Transverse colon (tissue), 4 donors: ENCODE results near the gene SSRP1. TPM values are rescaled to one million over a fixed set of nuclear protein-coding genes. Genes with fewer than 3 reads are reported as not detected.

Experiments used
- DNase-seq: peaks from one replicate; pipeline ENCODE4 v3.0.0-alpha.2; 2019
- H3K27ac ChIP-seq, 4 donors: fragments of 200-600 bp; sonication (generic); 2 replicates each; pipeline ENCODE4 v1.5.1; 2016 to 2018; ENCODE audit warnings: inconsistent platforms in 4 of 4
- H3K27me3 ChIP-seq: fragments of 200-600 bp; sonication (generic); 2 replicates; pipeline ENCODE4 v1.5.1; 2017; ENCODE audit warnings: inconsistent platforms
- H3K36me3 ChIP-seq, 4 donors: fragments of 200-600 bp; sonication (generic); 2 replicates each; pipeline ENCODE4 v1.5.1; 2017 to 2019; ENCODE audit warnings: inconsistent platforms in 4 of 4
- H3K4me1 ChIP-seq, 4 donors: fragments of 200-600 bp; sonication (generic); 2 replicates each; pipeline ENCODE4 v1.5.1; 2017 to 2020; ENCODE audit warnings: inconsistent platforms in 4 of 4
- H3K4me3 ChIP-seq, 4 donors: fragments of 200-600 bp; sonication (generic); 1 replicate in 1 of 4; 2 replicates in 3 of 4; pipeline versions ENCODE4 v1.5.1 to v1.6.1; 2017 to 2019; ENCODE audit warnings: inconsistent platforms in 4 of 4
- H3K9me3 ChIP-seq, 2 donors: fragments of 200-600 bp; sonication (generic); 2 replicates each; pipeline ENCODE4 v1.5.1; 2017 to 2019; ENCODE audit warnings: inconsistent platforms in 2 of 2
- CTCF ChIP-seq, 5 experiments: fragments of 200-600 bp in 3 of 5; fragments of 450-650 bp in 2 of 5; sonication (generic) in 3 of 5; IDR thresholded peaks; 1 replicate in 2 of 5; 2 replicates in 3 of 5; pipeline ENCODE4 v1.5.1; 2016 to 2017; ENCODE audit warnings: antibody characterized with exemption in 5 of 5, inconsistent platforms in 3 of 5, mild to moderate bottlenecking in 2 of 5, moderate library complexity in 1 of 5
- EP300 ChIP-seq: sonication (generic); formaldehyde crosslinking; IDR thresholded peaks from one replicate; pipeline ENCODE4 v1.6.1; 2017; ENCODE audit warnings: antibody characterized with exemption, low read depth
- POLR2A ChIP-seq: fragments of 450-650 bp; IDR thresholded peaks from one replicate; pipeline ENCODE4 v1.6.1; 2016; ENCODE audit warnings: antibody characterized with exemption, mild to moderate bottlenecking, moderate library complexity
- POLR2AphosphoS5 ChIP-seq, 3 donors: sonication (generic); formaldehyde crosslinking; IDR thresholded peaks; one replicate each; pipeline ENCODE4 v1.6.1; 2016; ENCODE audit warnings: antibody characterized with exemption in 3 of 3
- WGBS, 2 donors: methylation state at CpG; one replicate each; pipeline ENCODE4 v1.1.5; 2018; ENCODE audit warnings: low coverage in 1 of 2; 5-methylcytosine and 5-hydroxymethylcytosine counted together
- in situ Hi-C, 4 donors: fragments of 200-750 bp; cut with MboI; loops; one replicate each; pipeline versions ENCODE4 v1.15.0 to v1.15.1; 2017; ENCODE audit warnings: low sequenced_read_pairs in 3 of 4, low pct_ligation_motif_present in 1 of 4, low pct_unique_long_range_greater_than_20kb in 1 of 4
- intact Hi-C: fragments of 100-400 bp; cut with DNase I; formaldehyde crosslinking; loops from one replicate; pipeline ENCODE4 v1.15.1; 2023; ENCODE audit warnings: low total_unique reads
- total RNA-seq, 4 donors: library from RNA; depleted of rRNA; stranded (reverse); fragments of >200 nt; gene quantifications; one replicate each; pipeline ENCODE4 v1.1.0, GENCODE V29; 2016

Gene SSRP1
- total RNA-seq, 4 donors from 2014 or later, result 32.0 to 59.4 (median 45.5) TPM

GRCh38 chr11:57348052-57348451 is 12.4 kb upstream of the SSRP1 start:
- in situ Hi-C loops (loop anchor here in 3 of 4 donors (10.0 to 25.0 kb wide), 3 partner anchors 139 to 297 kb away; partner anchors contain the start of gene YPEL4 (in 3 of the 3)), intact Hi-C loops (no loop called here)
- no peak overlapping the region for H3K27ac ChIP-seq
- no peaks in the 10 kb centered on the region for H3K27me3 ChIP-seq
- H3K4me1 ChIP-seq, result peaks cover 0 to 9% (median 0%) of the 10 kb centered on the region in 4 donors
- no peaks in the 10 kb centered on the region for H3K36me3 ChIP-seq
- H3K4me3 ChIP-seq, result no peak overlapping the region
- 78% methylated on average over 7 of the region's 7 CpGs; no CpG with 5 or more reads in 1 of the 2 donors for WGBS, 2 donors
- no peak for DNase-seq
- no peaks in the 10 kb centered on the region for H3K9me3 ChIP-seq
- TF ChIP-seq CTCF (IDR thresholded peaks at IDR 0.05), result no peak
- TF ChIP-seq POLR2AphosphoS5 (IDR thresholded peaks at IDR 0.05), result no peak
- TF ChIP-seq EP300, result no peak
- no peak for TF ChIP-seq POLR2A

DNA sequence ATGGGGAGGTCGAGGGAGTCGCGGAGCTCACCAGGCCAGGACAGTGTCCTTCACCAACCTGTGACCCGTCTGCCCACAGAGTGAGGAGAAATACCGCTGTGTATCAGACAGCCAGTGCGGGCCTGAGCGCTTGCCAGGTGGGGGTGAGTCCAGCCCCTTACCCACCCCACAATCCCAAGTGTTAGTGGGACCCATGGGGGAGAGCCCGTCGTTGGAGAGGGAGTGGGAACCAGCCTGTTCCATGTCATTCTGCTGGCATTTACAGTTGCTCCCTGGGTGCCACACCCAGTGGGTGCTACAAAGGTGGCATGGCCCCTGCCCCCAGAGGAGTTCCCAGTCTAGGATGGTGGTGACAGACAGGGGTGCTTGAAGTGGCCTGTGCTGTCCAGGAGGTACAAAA is 11.6 kb upstream of the SSRP1 start:
- intact Hi-C loops, result no loop called here
- H3K27ac ChIP-seq, result no peak overlapping the region
- no peaks in the 10 kb centered on the region for H3K27me3 ChIP-seq
- no peak overlapping the region for H3K4me3 ChIP-seq
- H3K36me3 ChIP-seq, result no peaks in the 10 kb centered on the region
- no peak for DNase-seq
- TF ChIP-seq POLR2AphosphoS5 (IDR thresholded peaks at IDR 0.05) (no peak), EP300 (no peak), POLR2A (no peak), CTCF (IDR thresholded peaks at IDR 0.05) (no peak)
- in situ Hi-C loops, result loop anchor here in 3 of 4 donors (10.0 to 25.0 kb wide), 3 partner anchors 140 to 297 kb away; partner anchors contain the start of gene YPEL4 (in 3 of the 3)
- H3K9me3 ChIP-seq, result no peaks in the 10 kb centered on the region
- WGBS, 2 donors, result 75% methylated on average over 9 of the region's 9 CpGs; no CpG with 5 or more reads in 1 of the 2 donors
- peaks cover 0 to 9% (median 0%) of the 10 kb centered on the region in 4 donors for H3K4me1 ChIP-seq

DNA sequence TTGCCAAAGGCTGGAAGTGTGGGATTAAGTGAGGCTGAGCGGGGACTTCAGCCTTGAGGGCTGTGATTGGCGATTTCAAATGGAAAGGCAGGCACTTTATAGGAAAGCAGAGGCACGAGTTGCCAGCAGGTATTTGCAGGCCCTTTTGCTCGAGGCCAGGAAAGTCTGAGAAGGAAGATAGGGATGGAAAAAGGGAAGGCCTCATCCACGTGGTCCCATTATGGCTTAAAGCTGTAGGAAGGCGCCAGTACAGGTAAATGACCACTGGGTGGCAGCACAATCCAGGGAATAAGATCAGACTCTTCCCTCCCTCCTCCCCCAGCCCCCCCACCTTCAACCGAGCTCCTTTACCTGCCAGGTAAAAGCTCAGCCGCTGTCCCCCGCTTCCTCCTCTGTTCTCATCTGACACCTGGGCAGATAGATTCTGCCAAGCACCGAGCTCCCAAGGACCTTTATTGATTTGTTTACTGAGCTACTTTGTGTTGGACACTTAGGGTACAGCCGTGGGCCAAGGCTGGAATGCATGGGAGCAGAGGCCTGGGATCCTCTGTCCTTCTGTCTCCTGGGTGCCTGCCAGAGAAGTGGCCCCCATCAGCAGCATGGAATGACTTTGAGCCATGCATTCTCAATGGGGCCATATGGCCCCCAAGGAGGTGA is 10.0 kb upstream of the SSRP1 start:
- H3K27me3 ChIP-seq, result no peaks in the 10 kb centered on the region
- 24 to 30% methylated on average over 5 to 11 of the region's 11 CpGs for WGBS, 2 donors
- no peak overlapping the region for H3K27ac ChIP-seq
- TF ChIP-seq POLR2AphosphoS5 (IDR thresholded peaks at IDR 0.05), result no peak
- TF ChIP-seq CTCF (IDR thresholded peaks at IDR 0.05), result peak; percentile 70 to 86 (median 80)
- peaks cover 0 to 9% (median 0%) of the 10 kb centered on the region in 4 donors for H3K4me1 ChIP-seq
- intact Hi-C loops, result no loop called here
- DNase-seq, result peak; percentile 84
- no peak overlapping the region for H3K4me3 ChIP-seq
- H3K9me3 ChIP-seq, result no peaks in the 10 kb centered on the region
- no peaks in the 10 kb centered on the region for H3K36me3 ChIP-seq
- in situ Hi-C loops, result loop anchor here in 3 of 4 donors (10.0 to 25.0 kb wide), 3 partner anchors 142 to 299 kb away; partner anchors contain the start of gene YPEL4 (in 3 of the 3)

GRCh38 chr11:57344826-57345225 is 9.1 kb upstream of the SSRP1 start:
- no peak overlapping the region for H3K27ac ChIP-seq
- H3K9me3 ChIP-seq, result no peaks in the 10 kb centered on the region
- TF ChIP-seq EP300 (no peak), POLR2A (no peak), CTCF (IDR thresholded peaks at IDR 0.05) (no peak), POLR2AphosphoS5 (IDR thresholded peaks at IDR 0.05) (no peak)
- intact Hi-C loops (no loop called here), in situ Hi-C loops (loop anchor here in 3 of 4 donors (10.0 to 25.0 kb wide), 3 partner anchors 142 to 300 kb away; partner anchors contain the start of gene YPEL4 (in 3 of the 3))
- peaks cover 0 to 7% (median 0%) of the 10 kb centered on the region in 4 donors for H3K4me1 ChIP-seq
- no peak overlapping the region for H3K4me3 ChIP-seq
- no peak for DNase-seq
- WGBS, 2 donors, result 84 to 91% methylated on average over 3 to 10 of the region's 10 CpGs
- no peaks in the 10 kb centered on the region for H3K27me3 ChIP-seq
- H3K36me3 ChIP-seq, result no peaks in the 10 kb centered on the region
